Smooth muscle cell (in vitro differentiated cells): ENCODE measurements around the gene RNASEL. TPM values are rescaled to one million over a fixed set of nuclear protein-coding genes. Genes with fewer than 3 reads are reported as not detected.

Experiments
- DNase-seq: peaks from one replicate; lab custom pipeline; 2025; ENCODE audit not compliant: unreplicated experiment; lab: John Stamatoyannopoulos, UW
- H2AFZ ChIP-seq: fragments of 200-600 bp; sonication (generic); 2 replicates; pipeline ENCODE4 v1.6.0; 2016; ENCODE audit warnings: antibody characterized with exemption, low read depth, mild to moderate bottlenecking
- H3F3A ChIP-seq: fragments of 200-600 bp; sonication (generic); 2 replicates; pipeline ENCODE4 v1.6.0; 2017; ENCODE audit warnings: antibody characterized with exemption, low read depth
- H3K27ac ChIP-seq: fragments of 200-600 bp; sonication (generic); 2 replicates; pipeline ENCODE4 v1.5.1; 2016; ENCODE audit warnings: low read depth, mild to moderate bottlenecking
- H3K27me3 ChIP-seq: fragments of 200-600 bp; sonication (generic); 2 replicates; pipeline ENCODE4 v1.6.1; 2016; ENCODE audit warnings: low read depth, mild to moderate bottlenecking
- H3K36me3 ChIP-seq: fragments of 200-600 bp; sonication (generic); 2 replicates; pipeline ENCODE4 v1.5.1; 2016; ENCODE audit warnings: low read depth
- H3K4me1 ChIP-seq: fragments of 200-600 bp; sonication (generic); 2 replicates; pipeline ENCODE4 v1.5.1; 2016; ENCODE audit warnings: low read depth
- H3K4me2 ChIP-seq: fragments of 200-600 bp; sonication (generic); 2 replicates; pipeline ENCODE4 v1.6.0; 2016; ENCODE audit warnings: mild to moderate bottlenecking
- H3K4me3 ChIP-seq: fragments of 200-600 bp; sonication (generic); 2 replicates; pipeline ENCODE4 v1.5.1; 2016; ENCODE audit warnings: mild to moderate bottlenecking
- H3K79me2 ChIP-seq: fragments of 200-600 bp; sonication (generic); 2 replicates; pipeline ENCODE4 v1.6.0; 2016; ENCODE audit warnings: low read depth, mild to moderate bottlenecking
- H3K9ac ChIP-seq: fragments of 200-600 bp; sonication (generic); 2 replicates; pipeline ENCODE4 v1.6.0; 2016; ENCODE audit warnings: low read depth
- H3K9me3 ChIP-seq: fragments of 200-600 bp; sonication (generic); replicated peaks from 2 replicates; pipeline ENCODE4 v1.5.1; 2016; ENCODE audit warnings: low read depth
- H4K20me1 ChIP-seq: fragments of 200-600 bp; sonication (generic); 2 replicates; pipeline ENCODE4 v1.6.0; 2016; ENCODE audit warnings: low read depth
- CTCF ChIP-seq: fragments of 200-600 bp; sonication (generic); IDR thresholded peaks from 2 replicates; pipeline ENCODE4 v1.5.1; 2017; ENCODE audit warnings: borderline replicate concordance, mild to moderate bottlenecking, antibody characterized with exemption; ENCODE audit not compliant: insufficient read depth, poor library complexity, severe bottlenecking
- WGBS: methylation state at CpG from one replicate; pipeline ENCODE4 v1.1.7; 2016; ENCODE audit warnings: low lambda C conversion rate; 5-methylcytosine and 5-hydroxymethylcytosine counted together
- polyA plus RNA-seq: library from polyadenylated mRNA; unstranded; fragments of >200 nt; fragmentation: Nextera tagmentation; extraction: Ambion mirVana; gene quantifications from 2 replicates; pipeline ENCODE4 v1.2.1, GENCODE V29; 2016
- total RNA-seq: library from RNA; depleted of rRNA; stranded (reverse); fragments of >200 nt; gene quantifications from 2 replicates; pipeline ENCODE4 v1.2.3, GENCODE V29; 2014

Gene RNASEL
- total and polyA plus RNA-seq, 2 experiments from 2014 or later, result 4.5 to 4.7 TPM

GRCh38 chr1:182602935-182603645 is 14.0 kb upstream of the RNASEL start:
- WGBS, result 54% methylated on average over 10 of the region's 10 CpGs
- DNase-seq, result no peak
- Histone ChIP-seq H3K79me2 (no peaks in the 10 kb centered on the region), H3K27ac (no peak overlapping the region), H3K27me3 (no peaks in the 10 kb centered on the region), H2AFZ (no peak overlapping the region), H3F3A (no peaks in the 10 kb centered on the region), H3K4me2 (peak overlapping the region; percentile 87), H3K36me3 (no peaks in the 10 kb centered on the region), H3K4me3 (no peak overlapping the region), H3K4me1 (peaks cover 10% of the 10 kb centered on the region), H4K20me1 (no peaks in the 10 kb centered on the region), H3K9ac (no peak overlapping the region), H3K9me3 (no peaks in the 10 kb centered on the region)
- no peak for TF ChIP-seq CTCF

GRCh38 chr1:182601913-182602312 is 12.9 kb upstream of the RNASEL start:
- H2AFZ ChIP-seq, result no peak overlapping the region
- H3K4me3 ChIP-seq, result no peak overlapping the region
- no peaks in the 10 kb centered on the region for H3K9me3 ChIP-seq
- H3K27ac ChIP-seq, result no peak overlapping the region
- WGBS, result 78% methylated on average over 4 of the region's 4 CpGs
- H3F3A ChIP-seq, result no peaks in the 10 kb centered on the region
- no peak overlapping the region for H3K4me2 ChIP-seq
- TF ChIP-seq CTCF, result no peak
- no peak for DNase-seq
- no peaks in the 10 kb centered on the region for H3K79me2 ChIP-seq
- H3K36me3 ChIP-seq, result no peaks in the 10 kb centered on the region
- H3K27me3 ChIP-seq, result no peaks in the 10 kb centered on the region
- peaks cover 10% of the 10 kb centered on the region for H3K4me1 ChIP-seq
- H3K9ac ChIP-seq, result no peak overlapping the region
- H4K20me1 ChIP-seq, result no peaks in the 10 kb centered on the region

- no peaks in the 10 kb centered on the region for H3K36me3 ChIP-seq
- no peaks in the 10 kb centered on the region for H4K20me1 ChIP-seq
- no peaks in the 10 kb centered on the region for H3F3A ChIP-seq
- no peak for DNase-seq
- H3K9me3 ChIP-seq, result no peaks in the 10 kb centered on the region
- peaks cover 10% of the 10 kb centered on the region for H3K4me1 ChIP-seq
- whole genome bisulfite sequencing, result 21% methylated on average over 6 of the region's 6 CpGs
- TF ChIP-seq CTCF, result peak; percentile 86
- no peak overlapping the region for H3K9ac ChIP-seq
- H3K27ac ChIP-seq, result no peak overlapping the region
- no peaks in the 10 kb centered on the region for H3K27me3 ChIP-seq
- no peak overlapping the region for H3K4me2 ChIP-seq
- no peaks in the 10 kb centered on the region for H3K79me2 ChIP-seq
- H3K4me3 ChIP-seq, result no peak overlapping the region
- H2AFZ ChIP-seq, result no peak overlapping the region
Observed at GRCh38 chr1:182601416-182601786, 12.3 kb upstream of the RNASEL start.
